HG02623 (cell line): ENCODE measurements around the gene ZC3H18.
A peak's percentile ranks its signal among the peaks of the same experiment; 100 is the strongest.

Experiments used
- ATAC-seq: cut with Tn5 transposase; IDR thresholded peaks from one replicate; pipeline ENCODE4 v1.9.1; 2021; ENCODE audit warnings: moderate library complexity; ENCODE audit not compliant: unreplicated experiment

Gene ZC3H18

DNA sequence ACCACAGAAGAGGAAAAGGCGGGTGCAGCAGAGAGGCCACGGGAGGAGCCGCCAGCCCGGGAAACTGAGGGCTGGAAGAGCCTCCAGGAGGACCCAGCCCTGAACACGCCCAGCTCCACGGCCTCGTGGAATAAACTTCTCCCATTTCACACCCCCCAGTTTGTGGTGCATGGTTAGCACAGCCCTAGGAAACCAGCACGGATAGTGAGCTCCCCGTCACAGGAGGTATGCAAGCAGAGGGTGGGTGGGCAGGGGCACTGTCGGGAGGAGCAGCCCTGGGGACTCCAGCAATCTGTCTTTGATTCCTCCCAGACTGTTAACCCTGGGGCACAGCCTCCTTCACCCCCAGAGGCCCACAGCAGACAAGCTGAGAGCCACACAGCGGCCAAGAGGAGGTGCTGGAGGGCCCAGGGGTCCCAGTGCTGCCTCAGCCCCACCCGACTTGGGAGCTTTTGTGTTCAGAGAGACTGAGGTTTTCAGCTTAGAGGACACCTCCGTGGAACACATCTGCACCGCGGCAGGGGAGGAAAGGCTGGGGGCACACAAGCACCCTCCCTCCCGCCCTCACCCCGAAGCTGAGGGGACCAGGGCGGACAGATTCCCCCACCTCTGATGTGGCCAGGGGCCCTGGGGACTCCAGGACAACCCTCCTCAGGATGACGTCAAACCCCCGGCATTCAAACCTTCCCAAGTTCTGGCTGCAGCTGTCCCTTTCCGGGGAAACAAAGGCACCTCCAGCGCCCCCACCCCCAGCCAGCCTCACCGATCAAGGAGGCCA, 66.5 kb downstream of the ZC3H18 start:
- ATAC-seq: no peak

DNA sequence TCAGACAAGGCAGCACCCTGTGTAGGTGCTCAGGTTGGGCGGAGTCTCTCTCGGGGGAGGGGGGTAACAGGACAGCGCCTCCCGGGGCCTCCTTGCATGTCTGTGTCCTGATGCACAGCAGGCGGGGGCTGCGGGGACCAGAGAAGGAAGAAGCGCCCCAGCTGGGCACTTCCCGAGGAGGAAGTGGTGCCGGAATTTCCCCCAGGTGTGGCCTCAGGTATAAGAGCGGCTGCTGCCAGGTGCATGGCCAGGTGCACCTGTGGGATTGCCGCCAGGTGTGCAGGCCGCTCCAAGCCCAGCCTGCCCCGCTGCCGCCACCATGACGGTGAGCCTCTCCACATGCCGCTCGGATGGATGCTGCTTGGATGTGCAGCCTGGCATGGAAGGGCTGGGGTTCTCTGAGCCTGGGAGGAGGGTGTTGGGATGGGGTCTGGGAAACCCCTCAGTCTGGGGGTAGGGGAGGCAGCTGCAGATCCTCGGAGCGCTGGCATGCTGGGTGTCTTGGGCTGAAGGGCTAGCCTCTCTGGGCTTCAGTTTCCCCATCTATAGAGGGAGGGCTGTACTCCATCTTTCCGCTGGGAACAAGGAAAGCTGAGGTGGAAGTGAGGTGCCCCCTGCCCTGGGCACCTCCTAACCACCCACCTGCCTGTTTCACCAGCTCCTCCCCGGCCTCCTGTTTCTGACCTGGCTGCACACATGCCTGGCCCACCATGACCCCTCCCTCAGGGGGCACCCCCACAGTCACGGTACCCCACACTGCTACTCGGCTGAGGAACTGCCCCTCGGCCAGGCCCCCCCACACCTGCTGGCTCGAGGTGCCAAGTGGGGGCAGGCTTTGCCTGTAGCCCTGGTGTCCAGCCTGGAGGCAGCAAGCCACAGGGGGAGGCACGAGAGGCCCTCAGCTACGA, 68.4 kb downstream of the ZC3H18 start, which contains the start of gene IL17C:
Gene IL17C (plus strand): TSS at position 250 of the 908 bp plus-strand sequence. CDS start 70 bp downstream, at position 320.
- ATAC-seq: no peak

DNA sequence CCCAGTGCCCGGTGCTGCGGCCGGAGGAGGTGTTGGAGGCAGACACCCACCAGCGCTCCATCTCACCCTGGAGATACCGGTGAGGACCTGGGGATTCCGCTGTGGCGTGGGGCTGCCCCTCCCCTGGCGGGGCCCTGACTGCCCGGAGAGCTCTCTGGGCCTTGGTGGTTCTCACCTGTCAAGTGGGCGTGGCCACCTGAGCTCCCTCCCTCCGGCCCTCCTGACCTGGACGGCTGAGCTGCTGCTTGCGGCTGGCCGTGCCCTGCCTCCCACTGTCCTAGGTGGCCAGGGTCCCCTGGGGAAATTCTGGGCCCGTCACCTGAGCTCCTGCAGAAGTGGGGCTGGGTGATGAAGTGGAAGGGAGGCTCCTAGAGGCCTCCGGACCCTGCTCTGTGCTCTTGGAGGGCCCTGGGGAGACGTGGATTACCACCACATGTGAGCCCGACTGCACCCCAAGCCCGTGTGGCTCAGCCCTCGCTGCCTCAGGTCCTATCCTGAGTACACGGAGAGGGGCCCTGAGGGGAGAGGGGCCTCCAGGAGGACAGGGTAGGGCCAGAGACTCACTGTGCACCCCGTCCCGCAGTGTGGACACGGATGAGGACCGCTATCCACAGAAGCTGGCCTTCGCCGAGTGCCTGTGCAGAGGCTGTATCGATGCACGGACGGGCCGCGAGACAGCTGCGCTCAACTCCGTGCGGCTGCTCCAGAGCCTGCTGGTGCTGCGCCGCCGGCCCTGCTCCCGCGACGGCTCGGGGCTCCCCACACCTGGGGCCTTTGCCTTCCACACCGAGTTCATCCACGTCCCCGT, 69.2 kb downstream of the ZC3H18 start:
- ATAC-seq: no peak

DNA sequence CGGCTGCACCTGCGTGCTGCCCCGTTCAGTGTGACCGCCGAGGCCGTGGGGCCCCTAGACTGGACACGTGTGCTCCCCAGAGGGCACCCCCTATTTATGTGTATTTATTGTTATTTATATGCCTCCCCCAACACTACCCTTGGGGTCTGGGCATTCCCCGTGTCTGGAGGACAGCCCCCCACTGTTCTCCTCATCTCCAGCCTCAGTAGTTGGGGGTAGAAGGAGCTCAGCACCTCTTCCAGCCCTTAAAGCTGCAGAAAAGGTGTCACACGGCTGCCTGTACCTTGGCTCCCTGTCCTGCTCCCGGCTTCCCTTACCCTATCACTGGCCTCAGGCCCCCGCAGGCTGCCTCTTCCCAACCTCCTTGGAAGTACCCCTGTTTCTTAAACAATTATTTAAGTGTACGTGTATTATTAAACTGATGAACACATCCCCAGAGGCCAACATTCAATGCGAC, 69.9 kb downstream of the ZC3H18 start:
- no peak for ATAC-seq

DNA sequence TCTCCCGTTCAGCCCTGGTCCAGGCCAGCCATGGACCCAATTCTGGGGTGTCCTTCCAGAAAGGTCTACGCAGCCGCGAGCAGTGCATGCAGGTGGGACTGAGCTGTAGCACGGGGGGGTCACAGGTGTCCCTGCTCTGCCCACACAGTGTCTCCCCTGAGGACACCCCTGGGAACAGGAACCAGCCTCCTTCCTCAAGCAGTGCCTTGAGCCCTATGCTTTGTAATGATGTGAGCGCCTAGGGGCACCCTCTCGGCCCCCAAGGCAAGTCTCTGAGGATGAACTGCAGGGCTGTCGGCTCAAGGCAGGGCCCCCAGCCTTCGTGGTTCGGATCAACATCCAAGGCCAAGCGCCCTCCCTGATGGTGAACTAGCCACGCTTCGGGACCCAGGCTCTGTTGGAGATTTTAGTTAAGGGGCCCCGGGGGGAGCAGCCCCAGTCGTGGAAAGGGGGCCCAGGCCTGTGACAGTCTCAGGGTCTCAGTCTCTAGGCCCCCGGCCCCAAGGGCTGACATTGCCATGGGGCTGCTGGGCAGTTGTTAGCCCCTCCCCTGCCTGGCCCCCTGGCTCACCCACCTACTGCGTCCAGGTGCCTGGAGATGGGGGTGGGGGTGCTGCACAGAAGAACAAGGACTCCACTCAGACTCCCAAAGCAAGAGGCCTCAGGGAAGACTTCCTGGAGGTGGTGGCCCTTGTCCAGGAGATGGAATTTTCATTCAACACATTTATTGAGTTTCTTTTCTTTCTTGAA, 70.5 kb downstream of the ZC3H18 start:
- ATAC-seq: no peak

DNA sequence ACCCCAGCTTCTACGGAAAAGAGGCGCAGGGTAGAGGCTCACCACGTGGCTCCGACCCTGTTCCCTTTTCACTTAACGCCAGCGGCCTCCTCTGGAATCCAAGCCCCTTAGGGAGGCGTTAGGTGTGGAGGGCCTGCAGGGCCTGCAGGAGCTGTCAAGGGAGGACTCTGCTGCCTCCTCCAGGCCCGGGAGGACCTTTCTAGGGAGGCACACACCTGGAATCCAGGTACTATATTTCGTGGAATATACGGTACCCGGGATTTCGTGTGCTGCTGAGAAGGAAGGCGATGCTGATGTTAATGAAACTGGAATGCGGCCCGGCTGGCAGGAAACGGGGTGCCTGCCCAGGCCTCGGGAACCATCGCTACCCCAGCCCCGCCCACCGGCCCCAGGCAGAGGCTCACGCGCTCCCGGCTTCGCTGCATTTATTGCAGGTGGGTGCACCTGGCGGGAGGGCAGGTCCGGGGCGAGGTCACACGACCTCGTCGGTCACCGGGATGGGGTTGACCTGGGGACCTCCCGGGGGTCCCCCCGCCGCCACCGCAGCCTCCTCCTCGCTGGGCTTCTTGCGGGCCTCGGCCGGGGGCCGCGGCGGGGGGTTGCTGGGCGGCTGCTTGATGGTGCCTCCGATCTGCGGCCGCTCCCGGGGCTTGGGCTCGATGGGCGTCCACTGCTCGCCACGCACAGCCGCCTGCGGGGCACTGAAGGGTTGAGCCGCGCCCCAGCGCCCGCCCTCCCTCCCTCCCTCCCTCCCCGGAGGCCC, 72.9 kb downstream of the ZC3H18 start:
- no peak for ATAC-seq

DNA sequence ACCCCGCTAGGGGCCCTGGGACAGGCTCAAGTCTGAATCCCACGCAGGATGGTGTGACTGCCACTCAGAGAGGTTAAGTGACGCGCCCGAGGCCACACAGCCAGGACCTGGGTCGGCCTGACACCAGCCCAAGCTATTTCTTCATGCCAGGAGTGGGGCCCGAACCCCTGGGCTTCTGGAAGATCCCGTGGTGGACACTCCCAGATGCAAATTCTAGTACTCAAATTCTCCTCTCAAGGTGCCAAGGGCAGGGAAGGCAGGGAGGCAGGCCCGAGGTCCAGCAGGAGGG, 73.4 kb downstream of the ZC3H18 start:
- no peak for ATAC-seq

DNA sequence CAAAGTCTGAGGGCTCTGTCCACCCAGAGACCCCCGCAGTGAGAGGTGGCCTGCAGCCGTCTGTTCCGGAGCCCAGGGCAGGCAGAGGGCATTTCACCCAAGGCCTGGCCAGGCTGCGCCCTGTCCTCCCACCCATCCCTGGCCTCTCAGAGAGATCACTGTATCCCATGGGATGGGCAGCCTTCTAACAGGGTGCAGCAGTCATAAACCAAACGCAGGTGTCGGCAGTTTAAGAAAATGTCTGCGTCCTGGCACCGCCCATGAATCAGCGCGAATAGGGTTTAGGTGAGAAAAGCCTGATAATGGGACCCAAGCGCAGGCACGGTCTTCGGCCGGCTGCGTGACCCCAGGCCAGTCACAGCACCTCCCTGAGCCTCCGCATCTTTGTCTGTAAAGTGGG, 75.3 kb downstream of the ZC3H18 start:
- ATAC-seq: no peak

DNA sequence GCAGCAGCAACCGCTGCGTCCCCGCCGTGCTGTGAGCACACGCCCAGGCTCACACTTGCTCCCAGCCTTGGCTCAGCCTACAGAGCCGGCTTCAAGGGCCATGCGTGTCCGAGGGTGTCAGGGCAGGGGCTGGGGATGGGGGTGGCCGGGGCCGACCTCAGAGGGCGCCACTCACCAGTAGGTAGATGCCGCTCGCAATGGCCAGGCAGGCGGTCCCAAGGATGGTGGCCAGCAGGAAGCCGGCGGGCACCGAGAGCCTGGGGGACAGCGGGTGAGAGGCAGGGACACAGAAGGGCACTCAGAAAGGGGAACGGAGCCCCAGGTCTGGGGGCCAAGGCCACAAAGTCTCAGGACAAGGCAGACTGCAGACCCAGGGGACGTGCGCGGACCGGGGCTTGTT, 75.7 kb downstream of the ZC3H18 start:
- ATAC-seq: no peak

DNA sequence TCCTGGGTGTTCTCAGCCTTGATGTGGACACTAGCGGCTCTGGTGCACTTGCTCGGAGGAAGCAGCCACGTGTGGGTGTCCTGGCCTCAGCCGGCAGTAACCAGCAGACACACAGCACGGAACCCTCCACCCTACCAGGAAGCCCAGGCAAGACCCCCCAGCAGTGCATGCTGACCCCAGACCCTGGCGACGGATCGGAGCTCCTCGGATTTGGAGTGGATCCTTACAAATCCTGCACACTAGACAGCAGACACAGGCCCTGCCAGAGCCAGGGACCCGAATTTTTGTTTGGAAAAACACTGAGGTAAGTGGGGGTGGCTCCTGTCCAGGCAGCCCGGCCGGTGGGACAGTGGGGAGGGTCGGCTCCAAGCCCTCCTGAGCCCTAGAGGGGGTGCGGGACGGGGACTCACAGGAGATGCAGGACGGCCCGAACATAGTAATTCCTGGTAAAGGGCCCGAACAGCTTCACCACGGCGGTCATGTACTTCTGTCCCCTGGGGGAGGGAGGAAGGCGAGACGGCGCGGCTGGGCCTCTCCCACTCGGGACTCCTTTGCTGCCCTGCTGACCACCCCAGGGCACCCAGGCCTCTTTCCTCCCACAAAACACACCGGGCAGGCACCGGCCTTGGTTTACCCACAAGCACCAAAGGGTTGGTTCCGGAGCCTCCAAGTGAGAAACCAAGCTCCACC, 76.3 kb downstream of the ZC3H18 start:
- no peak for ATAC-seq

DNA sequence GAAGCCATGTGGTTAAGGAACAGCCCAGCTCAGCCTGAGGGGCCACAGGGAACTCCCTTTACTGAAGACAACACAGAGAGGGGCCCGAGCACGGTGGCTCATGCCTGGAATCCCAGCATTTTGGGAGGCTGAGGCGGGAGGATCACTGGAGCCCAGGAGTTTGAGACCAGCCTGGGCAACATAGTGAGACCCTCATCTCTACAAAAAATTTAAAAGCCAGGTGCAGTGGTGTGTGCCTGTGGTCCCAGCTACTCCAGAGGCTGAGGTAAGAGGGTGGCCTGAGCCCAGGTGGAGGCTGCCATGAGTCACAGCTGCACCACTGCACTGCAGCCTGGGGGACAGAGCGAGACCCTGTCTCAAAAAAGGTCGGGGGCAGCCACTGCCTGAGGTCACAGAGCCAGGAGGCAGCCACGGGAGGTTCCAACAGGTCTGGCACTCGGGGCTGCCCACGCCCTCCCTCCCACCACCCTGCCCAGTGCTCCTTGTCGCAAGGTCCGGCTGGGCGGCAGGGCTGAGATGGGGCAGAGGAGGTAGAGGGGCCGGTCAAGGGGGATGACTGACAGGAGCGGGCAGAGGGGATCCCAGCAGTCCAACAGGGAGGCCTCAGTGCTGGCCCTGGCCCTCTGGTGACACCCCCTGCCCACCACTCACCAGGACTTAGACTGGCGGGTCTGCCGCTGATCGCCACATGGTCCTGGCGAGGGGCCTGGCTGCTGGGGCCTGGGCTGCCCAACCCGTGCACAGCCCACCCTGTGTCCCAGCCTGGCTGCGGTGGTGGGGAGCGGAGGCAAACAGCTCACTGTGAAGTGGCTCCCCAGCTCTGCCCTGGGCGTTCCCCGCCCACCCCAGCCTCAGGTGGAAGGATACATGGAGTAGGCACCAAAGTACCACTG, 77.2 kb downstream of the ZC3H18 start:
- no peak for ATAC-seq

DNA sequence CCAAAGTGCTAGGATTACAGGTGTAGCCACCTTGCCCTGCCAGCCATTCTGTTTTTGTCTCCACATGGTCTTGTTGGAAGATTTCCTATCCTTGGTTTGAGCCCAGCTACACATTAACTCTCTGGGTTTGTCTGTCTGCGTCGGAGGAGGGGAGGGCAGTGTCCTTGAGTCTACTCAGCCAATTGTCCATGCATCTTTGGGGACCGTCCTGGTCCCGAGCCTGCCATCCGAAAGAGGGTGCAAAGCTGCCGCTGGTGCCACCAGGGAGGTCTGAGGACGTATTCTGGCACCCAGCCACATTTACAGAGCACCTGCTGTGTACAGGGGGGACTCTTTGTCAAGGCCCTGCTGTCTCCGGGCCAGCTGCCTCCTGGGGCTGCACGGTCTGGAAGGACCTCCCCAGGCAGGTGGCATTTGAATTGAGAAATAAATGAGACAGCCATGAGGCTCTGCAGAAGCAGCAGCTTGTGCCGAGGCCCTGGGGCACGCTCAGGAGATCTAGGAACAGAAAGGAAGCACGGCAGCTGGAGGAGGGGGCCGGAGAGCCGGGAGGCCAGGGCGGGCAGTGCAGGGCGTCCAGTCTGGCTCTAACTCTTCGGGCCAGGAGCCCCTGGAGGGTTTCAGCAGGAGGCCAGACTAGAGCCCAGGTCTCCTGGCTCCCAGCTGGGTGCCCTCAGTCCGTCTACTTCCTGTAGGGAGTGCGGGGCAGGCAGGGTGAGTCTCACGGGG, 79.2 kb downstream of the ZC3H18 start:
- no peak for ATAC-seq

DNA sequence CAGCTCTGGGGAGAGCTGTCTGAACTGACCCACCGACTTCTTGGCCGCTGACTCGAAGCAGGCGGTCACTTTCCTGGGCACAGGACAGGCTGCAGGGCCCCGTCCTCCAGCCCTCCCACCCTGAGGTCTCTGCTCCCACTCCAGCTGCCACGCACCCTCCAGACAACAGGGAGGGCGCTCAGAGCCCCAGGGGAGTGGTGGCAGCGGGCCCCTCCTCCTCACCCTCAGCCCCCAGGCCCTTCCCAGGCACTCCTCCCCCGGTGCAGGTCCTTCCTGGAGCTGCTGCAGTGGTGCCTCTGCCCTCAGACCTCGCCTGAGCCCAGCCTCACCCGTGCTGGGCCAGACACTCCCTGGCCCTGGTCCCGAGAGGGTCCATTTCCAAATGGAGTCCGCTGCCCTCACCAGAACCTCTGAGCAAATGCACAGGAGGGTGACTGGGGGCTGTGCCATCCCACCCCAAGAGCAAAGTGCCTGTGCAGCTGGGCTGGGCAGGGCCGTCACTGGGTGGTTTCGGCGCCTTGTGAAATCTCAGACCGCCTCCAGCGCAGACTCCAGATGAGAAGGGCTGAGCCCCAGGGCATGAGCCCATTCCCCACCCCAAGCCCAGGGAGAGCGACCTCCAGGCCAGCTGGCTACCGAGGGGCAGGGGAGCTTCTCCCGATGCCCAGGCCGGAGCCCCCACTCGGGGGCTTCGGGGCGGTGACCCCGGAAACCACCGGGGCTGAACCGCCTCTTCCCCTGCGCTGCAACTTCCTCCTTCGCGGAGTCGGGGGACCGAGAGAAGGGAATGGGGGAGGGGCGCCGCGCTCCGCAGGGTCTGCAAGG, 79.9 kb downstream of the ZC3H18 start:
- peak; percentile 6 for ATAC-seq

DNA sequence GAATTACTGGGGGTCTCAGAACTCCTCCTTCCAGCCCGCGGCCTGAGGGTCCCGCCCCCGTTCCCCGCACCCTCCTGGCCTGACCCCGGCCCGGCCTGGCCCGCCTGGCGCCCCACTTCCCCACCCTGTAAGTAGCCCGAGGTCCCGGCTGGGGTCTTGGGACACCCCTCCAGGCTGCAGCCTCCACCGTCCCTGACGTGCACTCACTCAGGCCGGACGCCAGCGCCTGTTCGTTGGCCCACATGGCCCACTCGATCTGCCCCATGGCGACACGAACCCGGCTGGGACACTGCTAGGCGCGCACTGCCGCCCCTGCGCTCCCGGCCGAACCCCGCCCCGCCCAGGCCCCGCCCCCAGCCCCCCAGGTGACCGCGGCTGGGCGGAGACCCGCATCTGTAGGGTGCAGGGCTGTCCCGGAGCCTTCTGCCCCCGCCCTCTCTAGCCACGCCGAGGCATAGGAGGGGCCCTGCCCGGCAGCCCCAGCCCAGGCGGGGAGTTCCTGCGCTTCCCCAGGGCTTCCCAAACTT, 80.6 kb downstream of the ZC3H18 start, which contains the start of gene CYBA:
Gene CYBA (minus strand): TSS at position 305 of the 527 bp plus-strand sequence. CDS start 40 bp downstream, at position 265.
- peak; percentile 55 for ATAC-seq

DNA sequence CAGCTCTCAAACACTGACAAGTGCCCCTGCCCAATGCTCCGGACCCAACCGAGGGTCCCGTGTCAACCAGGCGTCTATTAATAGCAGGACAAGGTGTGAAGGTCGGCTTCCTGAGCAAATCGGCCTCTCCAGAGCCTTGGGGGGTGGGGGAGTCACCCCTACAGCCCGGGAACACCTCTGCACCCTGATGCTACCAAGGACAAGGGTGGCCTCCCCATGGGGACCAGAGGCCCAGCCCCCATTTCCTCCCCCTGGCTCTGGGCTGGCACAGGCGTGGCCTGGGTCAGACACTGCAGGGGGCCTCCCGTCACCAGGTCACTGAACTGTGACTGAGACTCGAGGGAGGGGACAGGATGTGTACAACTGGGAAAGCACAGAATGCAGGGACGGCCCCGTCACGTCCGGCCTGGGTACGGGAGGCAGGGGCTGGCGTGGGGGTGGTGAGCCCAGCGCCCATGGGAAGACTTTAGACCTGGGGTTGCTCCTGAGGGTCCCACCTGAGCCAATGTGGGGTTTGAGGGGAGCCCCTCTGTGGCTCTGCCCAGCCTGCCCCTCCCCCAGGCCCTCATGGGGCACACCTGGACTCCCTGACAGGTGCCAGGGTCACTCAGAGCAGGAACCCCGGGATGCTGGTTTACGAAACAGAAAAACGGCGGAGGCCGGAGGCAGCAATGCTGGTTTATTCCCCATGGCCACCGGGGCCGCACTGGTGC, 81.2 kb downstream of the ZC3H18 start:
- ATAC-seq: peak; percentile 64
